CD4-positive, alpha-beta T cell treated with Interleukin-17A for 4 hours (primary cell): ENCODE data around the gene UNK.
"Not testable (repeated sequence)": the region's sequence is repeated elsewhere in the genome, so short reads cannot be mapped to it uniquely, and the experiment has no call there.

Experiments used
- DNase-seq: peaks from one replicate; pipeline ENCODE4 v3.0.0-alpha.2; 2020; ENCODE audit warnings: mixed read lengths

Gene UNK

DNA sequence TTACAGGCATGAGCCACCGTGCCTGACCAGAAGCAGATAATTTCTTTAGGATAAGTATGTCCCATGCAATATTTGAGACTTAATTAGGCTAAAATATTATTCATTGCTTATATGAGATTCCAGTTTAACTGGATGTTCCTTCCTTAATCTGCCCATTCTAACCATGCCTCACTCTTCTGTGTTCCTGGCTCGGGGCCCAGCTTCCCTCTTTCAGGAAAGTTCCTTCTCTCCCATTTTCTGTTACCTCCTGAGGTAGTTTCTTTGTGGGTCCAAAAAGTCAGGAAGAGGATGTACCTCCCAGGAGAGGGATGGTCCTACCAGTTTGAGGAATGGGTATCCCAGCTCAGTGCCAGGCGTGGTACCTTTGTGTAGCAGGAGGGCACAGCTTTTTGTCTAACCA, 23.3 kb downstream of the UNK start:
- DNase-seq = no peak

- no peak for DNase-seq
Observed at GRCh38 chr17:75808549-75808904, 23.9 kb downstream of the UNK start.

DNA sequence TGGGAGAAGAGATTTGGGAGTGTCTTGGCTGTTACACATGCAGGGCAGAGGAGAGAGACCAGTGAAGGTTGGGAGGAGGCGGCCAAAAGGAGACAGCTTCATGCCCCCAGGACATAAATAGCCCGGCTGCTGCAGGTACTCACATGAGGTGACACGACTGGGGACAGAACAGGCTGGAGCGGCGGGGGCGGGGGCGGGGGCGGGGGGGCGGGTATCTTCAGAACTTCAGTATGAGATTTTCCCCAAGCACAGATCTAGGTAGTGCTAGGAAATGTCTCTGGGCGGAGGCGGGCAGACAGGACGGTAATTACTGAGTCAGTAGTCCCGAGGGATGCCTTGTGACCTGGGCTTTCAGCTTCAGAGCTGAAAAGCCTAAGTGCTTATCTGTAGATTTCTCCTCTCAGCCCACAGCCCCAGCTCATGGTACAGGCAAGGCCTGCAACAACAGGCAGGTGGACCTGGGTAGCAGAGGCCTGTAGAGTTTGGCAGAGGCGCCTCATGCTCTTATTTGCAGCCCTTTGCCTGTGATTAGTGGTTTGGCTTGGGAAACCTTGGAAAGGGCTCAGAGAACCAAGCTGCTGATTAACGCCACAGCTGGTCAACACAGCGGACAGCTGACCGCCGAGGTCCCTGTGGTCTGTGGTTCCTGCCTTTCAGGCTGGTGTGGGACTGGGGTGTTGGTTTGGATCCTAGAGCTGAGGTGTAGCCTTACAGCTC, 24.5 kb downstream of the UNK start:
- no peak for DNase-seq

GRCh38 chr17:75809631-75810111, 25.1 kb downstream of the UNK start:
- no peak for DNase-seq

DNA sequence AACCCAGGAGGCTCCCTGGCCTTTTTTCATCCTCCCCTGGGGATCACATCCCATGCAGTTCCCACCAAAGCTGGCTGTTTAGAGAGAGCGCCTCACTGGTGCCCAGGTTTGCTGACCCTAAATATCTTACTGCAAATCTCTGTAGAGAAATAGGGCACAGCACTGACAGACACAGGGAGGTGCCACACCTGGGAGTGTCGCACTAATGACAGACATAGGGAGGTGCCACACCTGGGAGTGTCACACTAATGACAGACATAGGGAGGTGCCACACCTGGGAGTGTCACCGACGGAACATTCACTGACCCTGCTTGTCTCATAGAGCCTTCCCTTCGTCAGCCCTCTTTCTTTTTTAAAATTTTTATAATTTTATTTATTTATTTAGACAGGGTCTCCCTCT, 25.6 kb downstream of the UNK start:
- no peak for DNase-seq

GRCh38 chr17:75810756-75811155, 26.1 kb downstream of the UNK start:
- DNase-seq = not testable (repeated sequence)

DNA sequence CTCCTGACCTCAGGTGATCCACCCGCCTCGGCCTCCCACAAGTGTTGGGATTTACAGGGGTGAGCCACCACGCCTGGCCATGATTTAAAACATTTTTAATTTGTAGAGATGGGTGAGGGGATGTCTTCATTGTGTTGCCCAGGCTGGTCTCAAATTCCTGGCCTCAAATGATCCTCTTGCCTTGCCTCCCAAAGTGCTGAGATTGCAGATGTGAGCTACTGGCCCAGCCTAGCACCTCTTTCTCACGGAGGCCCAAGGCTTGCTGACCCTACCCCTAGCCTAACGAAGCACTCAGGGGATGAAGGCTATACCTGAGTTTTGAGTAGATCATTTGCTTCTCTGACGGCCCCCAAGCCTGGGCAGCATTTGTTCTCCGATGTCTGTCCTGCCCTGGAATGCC, 26.6 kb downstream of the UNK start:
- no peak for DNase-seq

GRCh38 chr17:75812096-75813013, 27.7 kb downstream of the UNK start:
- no peak for DNase-seq

- no peak for DNase-seq
Observed at GRCh38 chr17:75813081-75814020, 28.7 kb downstream of the UNK start.

GRCh38 chr17:75814021-75814395, 29.4 kb downstream of the UNK start:
- DNase-seq = no peak

GRCh38 chr17:75814900-75815373, 30.3 kb downstream of the UNK start:
- DNase-seq = no peak

GRCh38 chr17:75815399-75815798, 30.8 kb downstream of the UNK start:
- DNase-seq = no peak

DNA sequence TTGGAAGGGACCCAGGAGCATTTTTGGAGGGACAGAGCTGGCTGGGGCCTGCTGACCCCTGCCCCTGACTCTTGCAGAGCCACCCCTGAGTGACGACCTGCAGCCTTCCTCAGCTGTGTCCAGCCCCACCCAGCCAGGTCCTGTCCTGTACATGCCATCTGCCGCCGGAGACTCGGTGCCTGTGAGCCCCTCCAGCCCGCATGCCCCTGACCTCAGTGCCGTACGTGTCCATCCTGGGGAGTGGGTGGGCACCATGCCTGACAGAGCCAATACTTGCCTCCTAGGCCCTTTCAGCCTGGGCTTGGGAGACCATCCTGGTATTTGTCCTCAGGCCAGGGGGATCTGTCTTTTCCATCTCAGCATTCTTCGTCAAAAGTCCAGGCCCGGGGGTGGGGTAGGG, 32.1 kb downstream of the UNK start:
- DNase-seq = no peak

DNA sequence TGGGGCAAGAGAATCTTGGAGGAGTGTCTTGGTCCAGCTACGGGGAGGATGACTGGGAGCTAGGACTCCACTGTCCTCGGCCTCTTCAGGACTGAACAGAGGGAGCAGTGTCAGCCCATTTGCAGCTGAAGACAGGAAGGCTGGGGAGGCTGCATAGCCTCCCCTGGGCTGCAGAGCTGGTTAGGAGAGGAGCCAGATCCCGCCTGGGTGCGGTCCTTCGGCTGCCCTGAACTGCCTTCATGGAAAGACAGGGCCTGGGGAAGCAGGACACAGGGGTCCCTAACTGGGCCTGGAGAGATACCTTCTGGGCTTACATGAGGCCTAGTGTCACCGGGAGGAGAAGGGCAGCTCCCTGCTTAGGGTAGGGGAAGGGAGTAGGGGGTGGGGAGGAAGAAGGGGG, 33.0 kb downstream of the UNK start:
- no peak for DNase-seq

GRCh38 chr17:75818326-75818885, 33.8 kb downstream of the UNK start:
- no peak for DNase-seq

DNA sequence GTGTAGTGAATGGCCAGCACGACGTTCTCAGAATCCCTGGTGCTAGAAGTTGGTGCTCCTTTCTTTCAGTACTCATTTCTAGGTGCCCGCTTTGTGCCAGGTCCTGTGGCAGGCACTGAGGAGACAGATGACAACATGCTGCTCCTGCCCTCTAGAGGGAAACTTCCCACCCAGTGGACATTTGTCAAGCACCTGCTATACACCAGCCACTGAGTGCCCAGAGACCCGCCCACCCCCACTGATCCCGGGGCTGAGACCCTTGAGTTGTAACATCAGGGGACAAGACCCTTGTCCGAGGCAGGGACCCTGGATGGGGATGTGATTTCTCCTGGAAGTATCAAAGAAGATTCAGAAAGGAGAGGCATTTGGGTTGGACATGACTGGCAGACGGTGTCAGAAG, 34.5 kb downstream of the UNK start:
- DNase-seq = no peak

DNA sequence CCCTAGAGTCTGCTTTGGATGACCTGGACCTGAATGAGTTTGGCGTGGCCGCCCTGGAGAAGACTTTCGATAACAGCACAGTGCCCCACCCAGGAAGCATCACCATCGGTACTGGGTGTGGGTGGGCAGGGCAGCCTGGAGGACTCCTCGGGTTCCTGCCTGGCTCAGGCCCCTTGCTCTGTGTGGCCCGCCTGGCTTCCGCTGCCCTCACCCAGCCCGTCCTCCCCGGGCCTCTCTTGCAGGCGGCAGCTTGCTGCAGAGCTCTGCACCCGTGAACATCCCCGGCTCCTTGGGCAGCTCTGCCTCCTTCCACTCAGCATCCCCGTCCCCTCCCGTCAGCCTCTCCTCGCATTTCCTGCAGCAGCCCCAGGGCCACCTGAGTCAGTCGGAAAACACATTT, 35.1 kb downstream of the UNK start:
- no peak for DNase-seq

DNA sequence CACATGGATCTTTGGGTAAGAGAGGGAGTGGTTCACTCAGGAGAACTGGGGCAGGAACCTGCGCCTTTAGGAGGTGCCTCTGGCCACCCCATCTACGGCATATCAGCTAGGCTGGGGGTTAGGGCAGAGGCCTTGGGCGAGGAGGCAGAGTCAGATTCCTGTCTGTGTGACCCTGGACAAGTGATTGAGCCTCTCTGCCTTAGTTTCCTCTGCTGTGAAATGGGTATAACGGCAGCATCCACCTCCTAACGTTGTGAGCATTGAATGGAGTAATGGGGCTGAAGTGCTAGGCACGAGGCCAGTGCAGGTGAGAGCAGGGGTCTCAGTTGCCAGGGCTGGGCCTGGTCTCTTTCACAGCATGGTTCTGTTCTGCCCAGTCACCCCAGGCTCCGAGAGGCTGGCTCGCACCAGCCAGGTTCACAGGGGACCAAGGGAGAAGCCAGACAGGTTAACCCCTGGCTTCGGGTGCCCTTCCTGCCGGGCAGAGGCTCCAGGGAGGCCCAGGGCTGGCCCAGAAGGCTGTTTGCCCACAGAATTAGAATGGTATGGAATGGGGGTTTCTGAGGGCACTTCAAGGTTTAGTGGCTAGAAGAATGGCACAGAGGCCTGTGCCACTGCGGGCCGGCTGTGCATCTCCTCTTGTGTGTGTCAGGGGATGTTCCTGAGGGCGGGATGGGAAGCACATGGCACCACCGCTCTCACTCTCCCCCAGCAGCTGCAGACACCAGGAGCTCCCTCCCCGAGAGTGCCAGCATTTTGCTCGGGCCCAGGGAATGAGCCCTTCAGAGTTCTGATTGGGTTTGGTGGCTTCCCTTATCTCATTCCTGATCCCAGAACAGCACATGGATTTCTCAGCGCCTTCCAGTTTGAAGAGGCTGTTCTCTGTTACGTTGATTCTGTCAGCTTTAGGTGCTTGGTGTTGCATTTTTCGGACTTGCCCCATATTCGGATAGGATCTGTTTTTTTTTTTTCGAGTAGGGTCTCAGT, 35.8 kb downstream of the UNK start:
- no peak for DNase-seq

GRCh38 chr17:75821552-75821951, 36.9 kb downstream of the UNK start:
- no peak for DNase-seq

GRCh38 chr17:75822119-75822799, 37.7 kb downstream of the UNK start:
- DNase-seq = peak; percentile 70

DNA sequence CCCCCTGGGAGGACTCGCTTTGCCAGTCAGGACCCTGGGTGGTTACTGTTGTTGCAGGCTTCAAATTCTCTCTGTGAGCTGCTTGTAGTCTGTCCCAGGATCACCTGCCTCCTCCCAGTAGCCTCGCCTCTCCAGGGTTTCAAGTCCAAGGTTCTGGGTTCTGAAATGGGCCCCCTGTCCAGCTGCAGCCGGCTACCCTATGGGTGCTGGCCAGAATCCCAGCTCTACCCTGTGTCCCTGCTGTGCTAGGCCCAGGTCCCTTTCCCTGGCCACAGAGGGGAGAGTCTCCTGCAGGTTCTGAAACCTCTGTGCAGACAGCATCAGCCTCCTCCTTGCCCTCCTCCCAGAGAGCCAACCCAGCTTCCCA, 38.2 kb downstream of the UNK start:
- no peak for DNase-seq
